ENCODE results near the gene AP1B1. TPM values are rescaled to one million over a fixed set of nuclear protein-coding genes. Genes with fewer than 3 reads are reported as not detected.
"Not testable (repeated sequence)": the region's sequence is repeated elsewhere in the genome, so short reads cannot be mapped to it uniquely, and the experiment has no call there.

The AP1B1 gene
- total and polyA plus RNA-seq, 3 donors from 2014 or later, result 71.8 to 92.0 (median 79.8) TPM

- TF ChIP-seq CTCF (IDR thresholded peaks at IDR 0.05) (no peak), POLR2A (IDR thresholded peaks at IDR 0.05) (no peak)
- Histone ChIP-seq H3K27ac (no peak overlapping the region), H3K9me3 (no peaks in the 10 kb centered on the region), H3K27me3 (no peaks in the 10 kb centered on the region), H3K36me3 (ENCODE audit: low read depth, missing control alignments) (no peaks in the 10 kb centered on the region), H3K4me1 (peaks cover 2% of the 10 kb centered on the region), H3K4me3 (no peak overlapping the region)
- intact Hi-C loops (cut with DNase I; ENCODE audit: low total_unique reads), result no loop called here
- DNase-seq, result no peak
- 64 to 70% methylated on average over 4 of the region's 4 CpGs for WGBS, 2 donors
Measured at GRCh38 chr22:29375398-29376076, 12.8 kb downstream of the AP1B1 start.

GRCh38 chr22:29374806-29375205 is 13.6 kb downstream of the AP1B1 start:
- H3K27me3 ChIP-seq; intact Hi-C loops (cut with DNase I; ENCODE audit: low total_unique reads); DNase-seq; H3K4me3 ChIP-seq; H3K36me3 ChIP-seq (ENCODE audit: low read depth, missing control alignments); H3K27ac ChIP-seq; H3K9me3 ChIP-seq; H3K4me1 ChIP-seq: not testable (repeated sequence)
- WGBS, 2 donors, result 98 to 99% methylated on average over 7 of the region's 7 CpGs

- WGBS, 2 donors, result 91 to 92% methylated on average over 6 of the region's 6 CpGs
- DNase-seq, result no peak
- Histone ChIP-seq H3K36me3 (ENCODE audit: low read depth, missing control alignments) (no peaks in the 10 kb centered on the region), H3K4me3 (no peak overlapping the region), H3K27me3 (no peaks in the 10 kb centered on the region), H3K4me1 (peaks cover 10% of the 10 kb centered on the region), H3K9me3 (no peaks in the 10 kb centered on the region), H3K27ac (no peak overlapping the region)
- no peak for TF ChIP-seq POLR2A (IDR thresholded peaks at IDR 0.05)
- TF ChIP-seq CTCF (IDR thresholded peaks at IDR 0.05), result no peak
- intact Hi-C loops (cut with DNase I; ENCODE audit: low total_unique reads), result no loop called here
Measured at GRCh38 chr22:29374401-29374800, 14.0 kb downstream of the AP1B1 start.

GRCh38 chr22:29370537-29370936 is 17.8 kb downstream of the AP1B1 start:
- H3K4me3 ChIP-seq, result no peak overlapping the region
- H3K27ac ChIP-seq, result no peak overlapping the region
- H3K4me1 ChIP-seq, result peaks cover 15% of the 10 kb centered on the region
- no peak for TF ChIP-seq CTCF (IDR thresholded peaks at IDR 0.05)
- TF ChIP-seq POLR2A (IDR thresholded peaks at IDR 0.05), result no peak
- no peaks in the 10 kb centered on the region for H3K27me3 ChIP-seq
- no peak for DNase-seq
- intact Hi-C loops (cut with DNase I; ENCODE audit: low total_unique reads), result no loop called here
- no peaks in the 10 kb centered on the region for H3K36me3 ChIP-seq (ENCODE audit: low read depth, missing control alignments)
- WGBS, 2 donors, result 43 to 61% methylated on average over 7 of the region's 7 CpGs
- H3K9me3 ChIP-seq, result no peaks in the 10 kb centered on the region

- Histone ChIP-seq H3K9me3 (no peaks in the 10 kb centered on the region), H3K4me1 (peaks cover 15% of the 10 kb centered on the region), H3K27me3 (no peaks in the 10 kb centered on the region), H3K27ac (peak overlapping the region in 1 of 2 donors; percentile 19), H3K4me3 (no peak overlapping the region), H3K36me3 (ENCODE audit: low read depth, missing control alignments) (no peaks in the 10 kb centered on the region)
- no peak for TF ChIP-seq CTCF (IDR thresholded peaks at IDR 0.05)
- no peak for TF ChIP-seq POLR2A (IDR thresholded peaks at IDR 0.05)
- WGBS, 2 donors, result 46 to 48% methylated on average over 9 of the region's 9 CpGs
- intact Hi-C loops (cut with DNase I; ENCODE audit: low total_unique reads), result no loop called here
- peak; percentile 57 for DNase-seq
Measured at GRCh38 chr22:29369460-29369859, 18.9 kb downstream of the AP1B1 start.

All from testis (tissue), 3 donors.